GM18873 (cell line): ENCODE measurements around the gene CDC25B.
A peak's percentile ranks its signal among the peaks of the same experiment; 100 is the strongest.

Source experiments
- ATAC-seq: cut with Tn5 transposase; IDR thresholded peaks from one replicate; pipeline ENCODE4 v1.9.1; 2021; ENCODE audit warnings: mild to moderate bottlenecking, moderate library complexity, moderate number of reproducible peaks; ENCODE audit not compliant: unreplicated experiment, low FRiP score

CDC25B gene

GRCh38 chr20:3801846-3802245 lies 5.7 kb downstream of the CDC25B start:
- no peak for ATAC-seq

DNA sequence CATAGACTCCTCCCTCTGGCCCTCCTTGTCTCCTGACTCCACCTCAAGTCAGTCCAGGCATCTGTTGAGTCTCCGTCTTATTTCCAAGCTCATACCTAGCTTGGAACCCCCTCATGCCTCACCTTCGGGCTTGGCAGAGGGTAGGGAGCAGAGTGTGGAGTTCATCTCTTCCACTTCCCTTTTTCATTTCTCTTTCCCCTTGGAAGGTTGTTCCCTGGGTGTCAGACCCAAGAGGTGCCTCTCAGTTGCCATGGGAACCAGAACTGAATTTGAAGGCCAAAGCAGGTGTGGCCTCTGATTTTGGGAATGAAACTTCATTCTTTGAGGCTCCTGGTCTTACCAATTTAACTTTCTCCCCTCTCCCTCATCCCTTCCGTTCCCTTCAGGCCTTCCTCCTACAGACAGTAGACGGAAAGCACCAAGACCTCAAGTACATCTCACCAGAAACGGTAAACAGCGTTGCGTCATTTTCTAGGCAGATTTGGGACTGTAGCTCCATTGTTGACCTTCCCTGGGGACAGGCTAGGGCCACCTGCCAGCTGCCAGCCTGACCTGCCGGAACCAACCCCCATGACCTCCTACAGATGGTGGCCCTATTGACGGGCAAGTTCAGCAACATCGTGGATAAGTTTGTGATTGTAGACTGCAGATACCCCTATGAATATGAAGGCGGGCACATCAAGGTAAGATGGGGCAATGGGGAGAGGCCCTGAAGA lies 6.6 kb downstream of the CDC25B start:
- no peak for ATAC-seq

GRCh38 chr20:3803289-3803688 lies 7.2 kb downstream of the CDC25B start:
- no peak for ATAC-seq

GRCh38 chr20:3803854-3804253 lies 7.7 kb downstream of the CDC25B start:
- ATAC-seq: no peak

GRCh38 chr20:3804254-3804751 lies 8.2 kb downstream of the CDC25B start:
- no peak for ATAC-seq

- no peak for ATAC-seq
Measured at GRCh38 chr20:3804781-3805180, 8.7 kb downstream of the CDC25B start.

- ATAC-seq: no peak
Measured at GRCh38 chr20:3808544-3808943, 12.4 kb downstream of the CDC25B start.

- ATAC-seq: no peak
Measured at GRCh38 chr20:3811467-3812258, 15.6 kb downstream of the CDC25B start.

DNA sequence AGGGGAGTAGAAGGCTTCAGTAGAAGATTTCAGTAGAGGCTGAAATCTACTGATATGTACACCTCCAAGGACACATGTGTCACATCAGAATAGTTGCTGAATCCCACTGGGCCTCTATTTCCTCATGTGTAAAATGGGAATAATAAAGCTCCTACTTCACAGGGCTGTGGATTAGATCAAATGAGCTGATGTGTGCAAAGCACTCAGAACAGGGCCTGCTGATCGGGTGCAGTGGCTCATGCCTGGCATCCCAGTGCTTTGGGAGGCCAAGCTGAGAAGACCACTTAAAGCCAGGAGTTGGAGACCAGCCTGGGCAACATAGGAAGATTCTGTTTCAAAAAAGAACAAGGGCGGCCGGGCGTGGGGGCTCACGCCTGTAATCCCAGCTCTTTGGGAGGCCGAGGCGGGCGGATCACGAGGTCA lies 16.2 kb downstream of the CDC25B start:
- no peak for ATAC-seq

DNA sequence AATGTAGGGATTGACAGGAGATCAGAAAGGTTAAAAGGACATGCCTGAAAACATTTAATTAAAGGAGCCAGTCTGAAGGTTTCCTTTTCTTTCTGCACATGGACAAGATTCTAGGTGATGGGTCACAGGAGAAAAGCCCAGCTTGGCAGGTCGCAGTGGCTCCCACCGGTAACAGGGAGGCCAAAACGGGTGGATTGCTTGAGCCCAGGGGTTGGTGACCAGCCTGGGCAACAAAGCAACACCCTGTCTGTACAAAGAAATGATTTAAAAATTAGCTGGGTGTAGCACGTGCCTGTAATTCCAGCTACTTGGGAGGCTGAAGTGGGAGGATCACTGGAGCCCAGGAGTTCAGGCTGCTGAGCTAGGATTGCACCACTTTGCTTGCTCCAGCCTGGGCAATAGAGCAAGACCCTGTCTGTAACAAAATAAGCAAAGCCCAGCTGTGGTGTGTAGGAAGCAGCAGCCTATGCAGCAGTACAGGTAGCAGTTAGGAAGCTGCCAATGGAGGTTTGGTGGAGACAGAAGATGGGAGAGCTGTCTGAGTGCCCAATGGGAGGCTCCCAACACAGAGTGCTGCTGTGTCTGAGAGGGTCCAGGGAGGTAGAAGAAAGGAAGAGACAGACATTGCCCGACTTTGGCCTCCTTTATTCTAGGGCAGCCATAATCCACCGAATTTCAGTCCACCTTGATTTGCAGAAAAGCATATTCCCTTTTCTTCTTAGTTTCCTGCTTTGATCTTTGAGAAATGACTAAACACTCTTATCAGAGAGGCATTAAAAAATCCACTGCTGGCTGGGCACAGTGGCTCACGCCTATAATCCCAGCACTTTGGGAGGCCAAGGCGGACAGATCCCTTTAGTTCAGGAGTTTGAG lies 17.1 kb downstream of the CDC25B start:
- no peak for ATAC-seq

DNA sequence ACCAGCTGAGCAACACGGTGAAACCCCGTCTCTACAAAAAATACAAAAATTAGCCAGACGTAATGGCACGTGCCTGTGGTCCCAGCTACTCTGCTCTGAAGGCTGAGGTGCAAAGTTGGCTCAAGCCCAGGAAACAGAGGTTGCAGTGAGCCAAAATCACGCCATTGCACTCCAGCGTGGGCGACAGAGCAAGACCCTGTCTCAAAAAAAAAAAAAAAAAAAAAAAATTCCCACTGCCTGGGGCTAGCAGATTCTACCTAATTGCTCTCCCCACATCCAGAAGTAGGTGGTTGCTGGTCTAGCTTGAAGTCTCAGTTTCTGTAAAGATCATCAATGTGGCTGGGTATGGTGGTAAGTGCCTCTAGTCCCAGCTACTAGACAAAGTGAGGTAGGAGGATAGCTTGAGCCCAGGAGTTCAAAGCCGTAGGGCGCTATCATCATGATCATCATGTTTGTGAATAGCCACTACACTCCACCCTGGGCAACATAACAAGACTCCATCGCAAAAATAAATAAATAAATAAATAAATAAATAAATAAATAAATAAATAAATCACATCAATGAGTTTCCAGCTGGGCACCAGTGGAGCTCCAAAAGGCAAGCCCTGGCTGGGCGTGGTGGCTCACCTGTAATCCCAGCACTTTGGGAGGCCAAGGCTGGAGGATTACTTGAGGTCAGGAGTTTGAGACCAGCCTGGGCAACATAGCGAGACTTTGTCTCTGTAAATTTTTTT lies 17.9 kb downstream of the CDC25B start:
- ATAC-seq: no peak

DNA sequence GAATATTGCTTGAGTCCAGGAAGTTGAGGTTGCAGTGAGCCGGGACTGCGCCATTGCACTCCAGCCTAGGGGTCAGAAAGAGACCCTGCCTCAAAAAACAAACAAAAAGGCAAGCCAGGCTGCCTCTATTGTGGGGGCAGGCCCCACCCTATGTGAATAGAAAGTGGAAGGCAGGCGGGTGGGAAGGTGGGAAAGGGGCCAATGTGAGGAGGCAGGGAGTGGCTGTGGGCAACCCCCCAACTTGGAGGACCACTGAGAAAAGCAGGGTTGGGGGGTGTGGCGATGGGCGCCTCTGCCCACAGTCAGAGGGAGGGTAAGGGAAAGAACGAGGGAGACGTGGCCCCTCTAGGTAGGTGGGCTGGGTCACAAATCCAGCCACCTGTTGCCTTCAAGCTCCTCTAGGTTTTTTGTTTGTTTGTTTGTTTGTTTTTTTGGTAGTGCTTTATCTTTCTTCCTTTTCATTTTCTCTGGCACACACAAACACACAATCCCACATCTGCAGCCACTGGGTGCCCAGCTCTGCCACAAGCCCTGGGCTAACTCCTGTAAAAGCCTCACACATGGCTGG lies 18.9 kb downstream of the CDC25B start:
- ATAC-seq: no peak

DNA sequence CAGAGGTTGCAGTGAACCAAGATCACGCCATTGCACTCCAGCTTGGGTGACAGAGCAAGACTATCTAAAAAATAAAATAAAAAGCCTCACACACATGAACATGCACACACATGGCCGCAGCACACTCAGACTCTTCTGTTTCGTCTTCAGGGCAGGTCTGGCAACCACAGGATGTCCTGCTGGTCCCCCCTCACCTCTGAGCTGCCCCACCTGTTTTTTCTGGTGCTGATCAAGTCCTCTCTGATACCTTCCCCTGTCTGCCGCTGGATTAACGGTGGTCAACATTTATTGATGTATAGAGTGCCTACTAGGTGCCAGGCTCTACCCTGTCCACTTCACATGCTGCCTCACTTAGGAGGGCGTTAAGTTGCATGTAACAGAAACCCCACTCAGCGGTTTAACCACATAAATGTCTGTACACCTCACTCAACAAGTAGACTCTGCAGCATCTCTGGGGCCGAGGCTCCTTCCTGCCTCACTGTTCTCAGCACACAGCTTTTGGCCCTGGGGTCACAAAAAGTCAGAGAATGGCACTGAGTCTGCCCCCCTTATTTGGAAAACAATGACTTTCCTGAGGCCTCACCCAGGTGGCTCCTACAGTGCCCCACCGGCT lies 19.7 kb downstream of the CDC25B start:
- no peak for ATAC-seq

- no peak for ATAC-seq
Measured at GRCh38 chr20:3818155-3819151, 22.3 kb downstream of the CDC25B start.

GRCh38 chr20:3819411-3820047 lies 23.4 kb downstream of the CDC25B start:
- ATAC-seq: no peak

GRCh38 chr20:3820048-3820900 lies 24.2 kb downstream of the CDC25B start, which contains the start of gene AP5S1:
Gene AP5S1 (plus strand): TSS chr20:3820547. CDS start chr20:3822118, 1,571 bp downstream.
- ATAC-seq: peak; percentile 78
